GM18907 (cell line): ENCODE results near the gene FNTB.
A peak's percentile ranks its signal among the peaks of the same experiment; 100 is the strongest.

Source experiments
- ATAC-seq: cut with Tn5 transposase; IDR thresholded peaks from one replicate; pipeline ENCODE4 v1.9.1; 2021; ENCODE audit warnings: mild to moderate bottlenecking, moderate library complexity; ENCODE audit not compliant: unreplicated experiment

Gene FNTB

GRCh38 chr14:64986648-64987437, at the start of gene FNTB:
Gene FNTB, plus strand, starts transcription at chr14:64986895. Its CDS starts 59 bp downstream, at chr14:64986954.
- ATAC-seq: peak; percentile 95

DNA sequence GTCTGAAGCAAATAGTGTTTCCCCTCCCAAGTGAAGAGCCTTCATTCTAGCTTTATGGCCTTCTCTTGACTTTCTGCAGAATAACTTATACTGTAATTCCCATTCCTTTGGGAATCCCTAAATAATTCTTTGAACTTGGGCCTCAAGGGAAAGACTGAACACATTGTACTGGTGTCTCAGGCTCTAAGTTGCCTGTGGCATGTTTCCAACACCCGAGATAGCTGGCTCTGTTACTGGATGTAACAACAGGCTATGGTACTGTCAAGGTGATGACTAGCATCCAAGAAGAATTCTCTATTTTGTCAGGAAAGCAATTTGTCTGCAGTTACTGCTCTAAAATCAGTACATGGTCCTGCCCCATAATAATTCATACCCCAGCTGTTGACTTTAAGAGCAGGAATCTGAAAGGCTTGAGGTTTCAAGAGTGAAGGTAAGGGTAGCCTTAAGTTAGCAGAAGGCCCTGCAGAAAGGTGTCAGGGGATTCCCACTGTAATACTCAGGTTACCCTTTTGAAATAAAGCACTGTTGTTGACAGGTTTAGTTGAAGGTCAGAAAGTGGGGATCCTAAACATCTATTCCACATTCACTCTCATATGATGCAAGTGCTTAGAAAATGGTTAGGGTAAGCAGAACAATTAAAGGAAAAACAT, 49.4 kb upstream of the FNTB start:
- ATAC-seq: no peak

GRCh38 chr14:64937821-64938193, 48.9 kb upstream of the FNTB start:
- no peak for ATAC-seq

GRCh38 chr14:64938972-64939816, 47.5 kb upstream of the FNTB start:
- no peak for ATAC-seq

- no peak for ATAC-seq
These were observed 46.9 kb upstream of the FNTB start for GRCh38 chr14:64939817-64940190.

DNA sequence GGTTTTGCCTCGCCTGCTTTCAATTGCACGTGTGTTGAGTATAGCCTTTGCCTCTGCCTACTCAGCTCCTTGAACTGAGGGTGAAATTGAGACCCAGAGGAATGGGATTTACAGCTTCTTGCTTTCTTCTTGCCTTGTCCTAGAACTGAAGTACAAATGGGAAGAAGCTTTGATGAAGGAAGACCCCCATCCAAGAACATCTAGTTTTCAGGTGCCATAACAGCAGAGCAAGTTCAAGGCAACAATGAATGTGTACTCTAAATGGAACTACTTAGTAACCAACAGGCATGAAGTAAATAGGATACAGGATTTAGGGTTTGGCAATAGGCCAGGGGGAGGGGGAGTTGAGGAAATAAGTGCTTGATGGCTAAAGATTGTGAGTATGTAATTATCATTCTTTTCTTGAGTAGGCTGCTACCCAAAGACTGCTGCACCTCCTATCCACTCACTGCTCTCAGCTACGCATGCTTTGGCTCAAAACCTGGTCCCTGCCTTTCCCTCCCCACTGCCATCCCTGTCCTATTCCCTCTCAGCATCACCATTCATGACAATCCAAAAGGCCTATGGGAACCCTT, 46.3 kb upstream of the FNTB start:
- ATAC-seq: no peak

GRCh38 chr14:64942531-64943111, 44.1 kb upstream of the FNTB start, which contains the start of gene GPX2:
Gene GPX2, minus strand, starts transcription at chr14:64942745. Its CDS starts 19 bp downstream, at chr14:64942726.
- no peak for ATAC-seq

GRCh38 chr14:64943556-64943955, 43.1 kb upstream of the FNTB start:
- ATAC-seq: no peak

DNA sequence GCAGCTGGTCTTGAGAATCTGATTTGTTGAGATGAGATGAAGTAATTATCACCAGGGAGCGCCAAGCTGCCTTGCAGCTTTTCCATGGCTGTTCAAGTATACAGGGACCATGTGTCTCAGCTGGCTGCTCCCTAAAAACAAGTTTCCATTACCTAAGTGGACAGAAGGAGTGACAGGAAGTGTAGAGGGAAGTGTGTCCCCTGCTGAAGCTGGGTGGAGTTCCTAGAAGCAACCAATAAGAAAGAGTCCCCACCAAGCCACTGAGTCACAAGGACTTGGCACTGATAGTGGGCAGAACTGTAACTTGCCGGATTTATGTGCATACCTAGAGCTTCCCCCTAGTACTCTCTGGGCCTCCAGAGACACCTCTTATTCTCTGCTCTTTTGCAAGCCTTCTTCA, 42.7 kb upstream of the FNTB start:
- no peak for ATAC-seq

DNA sequence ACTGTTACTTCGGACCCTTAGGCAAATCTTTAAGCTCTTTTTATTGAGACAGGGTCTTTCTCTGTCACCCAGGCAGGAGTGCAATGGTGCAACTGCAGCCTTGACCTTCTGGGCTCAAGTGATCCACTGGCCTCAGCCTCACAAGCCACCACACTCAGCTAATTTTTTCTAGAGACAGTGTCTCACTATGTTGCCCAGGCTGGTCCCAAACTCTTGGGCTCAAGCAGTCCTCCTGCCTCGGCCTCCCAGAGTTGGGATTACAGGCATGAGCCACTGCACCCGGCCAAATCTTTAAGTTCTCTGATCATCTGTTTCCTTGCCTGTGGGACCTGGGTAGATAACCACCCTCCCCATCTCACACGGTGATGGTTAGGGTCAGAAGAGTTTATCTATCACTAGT, 41.8 kb upstream of the FNTB start:
- no peak for ATAC-seq

GRCh38 chr14:64945431-64946178, 41.1 kb upstream of the FNTB start:
- no peak for ATAC-seq

DNA sequence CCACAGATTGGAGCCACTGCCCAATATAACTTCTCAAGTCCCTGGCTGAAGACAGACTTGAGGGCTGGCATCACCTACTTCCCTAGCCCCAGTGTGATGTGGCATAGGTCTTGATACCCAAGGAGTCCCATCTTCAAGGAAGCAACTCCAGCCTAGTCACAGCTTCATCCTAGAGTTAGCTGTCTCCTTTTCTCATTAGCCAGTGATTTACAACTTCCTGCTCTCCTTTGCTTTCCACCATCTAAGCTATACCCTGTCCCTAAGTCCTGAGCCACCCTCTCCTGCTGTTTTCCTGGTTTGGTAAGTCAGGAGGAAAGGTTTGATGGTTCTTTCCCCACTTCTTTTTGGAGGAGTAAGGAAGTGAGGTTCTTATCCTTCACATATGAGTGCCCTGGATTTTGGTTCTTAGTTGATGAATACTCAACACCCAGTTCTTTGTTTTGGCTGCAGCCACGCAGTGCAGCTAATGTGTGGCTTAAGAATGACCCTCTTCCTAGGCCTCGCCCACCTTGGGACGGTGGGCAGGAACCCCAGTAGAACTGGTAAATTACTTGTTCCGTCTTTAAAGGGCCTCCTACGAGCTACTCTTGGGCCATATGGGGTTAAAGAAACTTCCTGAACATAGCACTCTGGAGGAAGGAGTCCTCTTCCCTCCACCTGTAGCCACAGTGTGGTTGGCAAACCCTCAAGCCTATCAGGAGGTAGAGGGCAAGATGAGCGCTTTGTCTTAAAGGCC, 40.2 kb upstream of the FNTB start:
- ATAC-seq: no peak

GRCh38 chr14:64947710-64948611, 38.7 kb upstream of the FNTB start:
- no peak for ATAC-seq

- ATAC-seq: no peak
These were observed 38.0 kb upstream of the FNTB start for GRCh38 chr14:64948612-64949210.

- ATAC-seq: no peak
These were observed 35.8 kb upstream of the FNTB start for GRCh38 chr14:64950889-64951288.

DNA sequence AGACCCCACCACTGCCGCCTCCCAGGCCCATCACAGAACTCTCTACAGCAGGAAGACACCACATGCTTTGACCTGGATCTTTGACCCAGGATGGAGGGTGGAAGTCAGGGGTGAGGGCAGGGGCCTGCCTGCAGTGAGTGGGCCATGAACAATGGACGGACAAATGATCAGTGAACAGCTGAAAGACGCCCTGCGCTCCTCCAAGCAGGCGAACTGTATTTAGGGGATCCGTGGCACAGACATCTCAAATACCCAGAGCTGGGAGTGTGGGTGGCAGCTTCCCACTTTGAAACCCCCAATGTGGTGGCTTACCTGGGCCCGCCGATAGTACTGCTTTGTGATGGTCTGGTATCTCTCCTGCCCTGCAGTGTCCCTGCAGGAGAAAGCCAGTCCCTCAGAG, 35.4 kb upstream of the FNTB start:
- ATAC-seq: no peak

- ATAC-seq: no peak
These were observed 35.0 kb upstream of the FNTB start for GRCh38 chr14:64951724-64952123.
